SK-N-SH (cell line): Measurements from ENCODE around the gene CEP131. TPM values are rescaled to one million over a fixed set of nuclear protein-coding genes. Genes with fewer than 3 reads are reported as not detected.

Experiments used
- CTCF ChIA-PET: fragments of 300-600, 350-600 bp; formaldehyde crosslinking; extraction: SDS; loops from one replicate; lab custom pipeline; 2021; lab: Yijun Ruan, JAX
- POLR2A ChIA-PET: fragments of 350-600 bp; sonication (Branson Sonifier 250); formaldehyde crosslinking; extraction: SDS; loops from one replicate; lab custom pipeline; 2020; ENCODE audit warnings: antibody characterized with exemption, inconsistent platforms; lab: Yijun Ruan, JAX
- DNase-seq: peaks from one replicate; pipeline ENCODE4 v3.0.0; 2012
- H2AFZ ChIP-seq: fragments of 200-600 bp; sonication (generic); 2 replicates; pipeline ENCODE4 v1.8.1; 2016; ENCODE audit warnings: antibody characterized with exemption, mild to moderate bottlenecking, low read depth
- H3F3A ChIP-seq: fragments of 200-600 bp; sonication (generic); replicated peaks from 2 replicates; pipeline ENCODE3; 2016; ENCODE audit warnings: antibody characterized with exemption, mild to moderate bottlenecking; ENCODE audit not compliant: insufficient read depth
- H3K27ac ChIP-seq, 2 experiments: fragments of 200-500 bp in 1 of 2; fragments of 200-600 bp in 1 of 2; sonication (Bioruptor generic) in 1 of 2; sonication (generic), shearing (Covaris generic) in 1 of 2; 2 replicates each; pipeline versions ENCODE4 v1.5.1 to v1.6.1; 2014 to 2016; ENCODE audit warnings: low read depth in 2 of 2, inconsistent platforms in 1 of 2, low read length in 1 of 2, mild to moderate bottlenecking in 1 of 2, mixed read lengths in 1 of 2
- H3K27me3 ChIP-seq: fragments of 200-600 bp; sonication (generic), shearing (Covaris generic); 2 replicates; pipeline ENCODE4 v1.6.1; 2016; ENCODE audit warnings: mixed run types; ENCODE audit not compliant: insufficient read depth
- H3K36me3 ChIP-seq, 2 experiments: fragments of 200-500 bp in 1 of 2; fragments of 200-600 bp in 1 of 2; sonication (Bioruptor generic) in 1 of 2; sonication (generic) in 1 of 2; replicated peaks in 1 of 2; 2 replicates each; pipeline versions ENCODE3 to v1.5.1; 2014 to 2016; ENCODE audit warnings: low read length in 1 of 2, mild to moderate bottlenecking in 1 of 2; ENCODE audit not compliant: insufficient read depth in 2 of 2, control insufficient read depth in 1 of 2
- H3K4me1 ChIP-seq, 2 experiments: fragments of 200-500 bp in 1 of 2; fragments of 200-600 bp in 1 of 2; sonication (Bioruptor generic) in 1 of 2; sonication (generic), shearing (Covaris generic) in 1 of 2; 2 replicates each; pipeline versions ENCODE4 v1.5.1 to v1.6.1; 2014 to 2016; ENCODE audit warnings: low read depth in 1 of 2, low read length in 1 of 2, mixed run types in 1 of 2; ENCODE audit not compliant: insufficient read depth in 2 of 2, control insufficient read depth in 1 of 2
- H3K4me2 ChIP-seq: fragments of 200-600 bp; sonication (generic), shearing (Covaris generic); 2 replicates; pipeline ENCODE4 v1.6.1; 2017; ENCODE audit warnings: mixed run types
- H3K4me3 ChIP-seq, 2 experiments: fragments of 200-500 bp in 1 of 2; fragments of 200-600 bp in 1 of 2; sonication (Bioruptor generic) in 1 of 2; sonication (generic), shearing (Covaris generic) in 1 of 2; 2 replicates each; pipeline versions ENCODE4 v1.5.1 to v1.8.1; 2014 to 2016; ENCODE audit warnings: low read depth in 2 of 2, inconsistent platforms in 1 of 2, low read length in 1 of 2, mild to moderate bottlenecking in 1 of 2, mixed read lengths in 1 of 2, moderate library complexity in 1 of 2
- H3K79me2 ChIP-seq: fragments of 200-600 bp; sonication (generic); 2 replicates; pipeline ENCODE4 v1.8.1; 2017; ENCODE audit warnings: mild to moderate bottlenecking; ENCODE audit not compliant: insufficient read depth
- H3K9ac ChIP-seq: fragments of 200-600 bp; sonication (generic); 2 replicates; pipeline ENCODE4 v1.6.1; 2017; ENCODE audit warnings: mixed run types
- H3K9me2 ChIP-seq: fragments of 200-600 bp; sonication (generic); 2 replicates; pipeline ENCODE4 v1.6.1; 2017; ENCODE audit warnings: mixed run types
- H3K9me3 ChIP-seq: fragments of 200-600 bp; sonication (generic); 2 replicates; pipeline ENCODE4 v1.6.1; 2017; ENCODE audit warnings: mixed run types, mild to moderate bottlenecking, moderate library complexity
- H4K20me1 ChIP-seq: fragments of 200-600 bp; sonication (generic); 2 replicates; pipeline ENCODE4 v1.6.1; 2017; ENCODE audit warnings: mild to moderate bottlenecking, mixed run types; ENCODE audit not compliant: insufficient read depth
- CHD2 ChIP-seq: fragments of 150-350 bp; IDR thresholded peaks from 2 replicates; pipeline ENCODE4 v1.6.1; 2018; ENCODE audit warnings: low read length; ENCODE audit not compliant: partially characterized antibody
- CTCF ChIP-seq: fragments of 200-600 bp; sonication (generic); IDR thresholded peaks from 2 replicates; pipeline ENCODE4 v1.6.1; 2017; ENCODE audit warnings: antibody characterized with exemption, mild to moderate bottlenecking, moderate library complexity
- EP300 ChIP-seq, 2 experiments: IDR thresholded peaks; 2 replicates each; pipeline versions ENCODE4 v1.4.0 to v1.6.1; 2012; ENCODE audit warnings: borderline replicate concordance in 1 of 2, low read depth in 1 of 2, low read length in 1 of 2
- FOXJ3 ChIP-seq: sonication (generic); formaldehyde crosslinking; IDR thresholded peaks from 2 replicates; pipeline ENCODE4 v1.5.1; 2020; ENCODE audit warnings: mild to moderate bottlenecking, missing genetic modification reagents
- JUND ChIP-seq: IDR thresholded peaks from 2 replicates; pipeline ENCODE4 v1.4.0; 2012
- MAX ChIP-seq: IDR thresholded peaks from 2 replicates; pipeline ENCODE4 v1.4.0; 2012; ENCODE audit warnings: low read depth
- MEF2A ChIP-seq: IDR thresholded peaks from 2 replicates; pipeline ENCODE4 v1.4.0; 2012; ENCODE audit warnings: low read depth, borderline replicate concordance
- NFIC ChIP-seq: IDR thresholded peaks from 2 replicates; pipeline ENCODE4 v1.4.0; 2012; ENCODE audit warnings: borderline replicate concordance
- NRF1 ChIP-seq: IDR thresholded peaks from 2 replicates; pipeline ENCODE4 v1.6.1; 2012; ENCODE audit warnings: low read depth, mild to moderate bottlenecking, low read length
- PBX3 ChIP-seq: IDR thresholded peaks from 2 replicates; pipeline ENCODE4; 2012
- POLR2AphosphoS5 ChIP-seq: IDR thresholded peaks from 2 replicates; pipeline ENCODE4 v1.6.1; 2012; ENCODE audit warnings: low read depth, low read length
- RXRA ChIP-seq: IDR thresholded peaks from 2 replicates; pipeline ENCODE4 v1.4.0; 2012; ENCODE audit warnings: low read depth, mild to moderate bottlenecking, borderline replicate concordance
- SIN3A ChIP-seq: IDR thresholded peaks from 2 replicates; pipeline ENCODE4 v1.6.1; 2012; ENCODE audit warnings: low read depth, mild to moderate bottlenecking, low read length, moderate library complexity, borderline replicate concordance
- SMC3 ChIP-seq: IDR thresholded peaks from 2 replicates; pipeline ENCODE4 v1.6.1; 2012; ENCODE audit warnings: low read depth, low read length, improper control_type of control experiment
- TCF12 ChIP-seq: IDR thresholded peaks from 2 replicates; pipeline ENCODE4 v1.4.0; 2012
- TEAD4 ChIP-seq: IDR thresholded peaks from 2 replicates; pipeline ENCODE4 v1.4.0; 2012; ENCODE audit warnings: mild to moderate bottlenecking, borderline replicate concordance; ENCODE audit not compliant: insufficient read depth
- USF1 ChIP-seq: IDR thresholded peaks from 2 replicates; pipeline ENCODE4 v1.4.0; 2012; ENCODE audit warnings: low read depth, borderline replicate concordance
- USF2 ChIP-seq: fragments of 150-350 bp; IDR thresholded peaks from 2 replicates; pipeline ENCODE4 v1.6.1; 2017; ENCODE audit warnings: antibody characterized with exemption, low read length, low read depth, borderline replicate concordance
- ZBTB33 ChIP-seq: IDR thresholded peaks from 2 replicates; pipeline ENCODE4 v1.4.0; 2012; ENCODE audit warnings: low read depth, borderline replicate concordance
- WGBS: methylation state at CpG from one replicate; pipeline ENCODE4 v1.1.6; 2017; ENCODE audit warnings: low lambda C conversion rate; 5-methylcytosine and 5-hydroxymethylcytosine counted together
- polyA plus RNA-seq, 3 experiments: library from polyadenylated mRNA; depleted of rRNA; stranded (reverse); fragments of >200 nt; gene quantifications; 2 replicates each; pipeline ENCODE4 v1.2.3, GENCODE V29; 2012

CEP131 gene
- polyA plus RNA-seq, 1 of the 3 experiments (the other 2 are of a cell fraction): 34.8 TPM

GRCh38 chr17:81140695-81141094, 82.1 kb downstream of the CEP131 start:
- CTCF ChIA-PET: interaction anchor here (1.3 to 8.8 kb wide), 7 partner anchors 23 to 344 kb away, joined by 3 to 147 read pairs (median 15); partner anchors contain the start of genes AATK, CEP131, NDUFAF8 and PVALEF
- POLR2A ChIA-PET: no interaction called here
- H3K4me3 ChIP-seq: no peak overlapping the region
- no peak for TF ChIP-seq TEAD4
- TF ChIP-seq PBX3: no peak
- TF ChIP-seq SMC3: no peak
- no peak for TF ChIP-seq NFIC
- no peak for TF ChIP-seq POLR2AphosphoS5
- TF ChIP-seq MAX: no peak
- no peak for TF ChIP-seq CTCF
- no peak for TF ChIP-seq USF2
- TF ChIP-seq SIN3A: no peak
- TF ChIP-seq CHD2: no peak
- TF ChIP-seq TCF12: no peak
- no peak for TF ChIP-seq MEF2A
- TF ChIP-seq RXRA: no peak
- TF ChIP-seq, all 33 proteins: peak for 0
- Histone ChIP-seq H3K27ac (no peak overlapping the region), H3K79me2 (no peaks in the 10 kb centered on the region), H3K4me2 (no peak overlapping the region), H3F3A (peaks cover 12% of the 10 kb centered on the region), H3K36me3 (no peaks in the 10 kb centered on the region), H3K9me3 (no peaks in the 10 kb centered on the region), H2AFZ (no peak overlapping the region), H3K27me3 (no peaks in the 10 kb centered on the region), H3K9me2 (no peaks in the 10 kb centered on the region), H3K4me1 (peaks cover 0 to 7% of the 10 kb centered on the region in 2 experiments; a peak in 1 of 4 replicates), H4K20me1 (no peaks in the 10 kb centered on the region), H3K9ac (no peak overlapping the region)
- no peak for DNase-seq
- WGBS: 76% methylated on average over 25 of the region's 37 CpGs

- no peak for DNase-seq
- H3K36me3 ChIP-seq: no peaks in the 10 kb centered on the region
- H3K4me2 ChIP-seq: no peak overlapping the region
- ChIA-PET CTCF (interaction anchor here (0.5 to 8.8 kb wide), 6 partner anchors 18 to 345 kb away, joined by 3 to 147 read pairs (median 4); partner anchors contain the start of genes NDUFAF8 and TEPSIN), POLR2A (no interaction called here)
- H3K27me3 ChIP-seq: no peaks in the 10 kb centered on the region
- H2AFZ ChIP-seq: no peak overlapping the region
- H3K9me3 ChIP-seq: no peaks in the 10 kb centered on the region
- H3K4me3 ChIP-seq: no peak overlapping the region
- no peak overlapping the region for H3K9ac ChIP-seq
- peaks cover 12% of the 10 kb centered on the region for H3F3A ChIP-seq
- 59% methylated on average over 8 of the region's 8 CpGs for whole genome bisulfite sequencing
- no peak for TF ChIP-seq FOXJ3 (CRISPR knock-in tag)
- TF ChIP-seq JUND: no peak
- TF ChIP-seq TCF12: no peak
- TF ChIP-seq PBX3: no peak
- no peak for TF ChIP-seq ZBTB33
- TF ChIP-seq SIN3A: no peak
- no peak for TF ChIP-seq NRF1
- TF ChIP-seq EP300 (IDR thresholded peaks at IDR 0.05; ENCODE audit: borderline replicate concordance in 1 of 2, low read depth in 1 of 2, low read length in 1 of 2): no peak
- no peak for TF ChIP-seq USF1
- no peaks in the 10 kb centered on the region for H4K20me1 ChIP-seq
- H3K9me2 ChIP-seq: no peaks in the 10 kb centered on the region
- no peak overlapping the region for H3K27ac ChIP-seq
- peaks cover 0 to 7% of the 10 kb centered on the region in 2 experiments; a peak in 1 of 4 replicates for H3K4me1 ChIP-seq
- H3K79me2 ChIP-seq: no peaks in the 10 kb centered on the region
Observed at GRCh38 chr17:81140018-81140417, 82.7 kb downstream of the CEP131 start.
